ENCODE measurements around the gene PGF.

- TF ChIP-seq CTCF (IDR thresholded peaks at IDR 0.05; ENCODE audit: poor library complexity), result no peak
- no peak for TF ChIP-seq EZH2 (IDR thresholded peaks at IDR 0.05; ENCODE audit: borderline replicate concordance)
These were observed 45.9 kb downstream of the PGF start for GRCh38 chr14:74909501-74909900.

Data from hepatocyte (in vitro differentiated cells).